ENCODE measurements around the gene SYT7.

SYT7 gene

GRCh38 chr11:61513143-61513765, 67.6 kb downstream of the SYT7 start:
- peak; percentile 94 for DNase-seq

- DNase-seq = peak; percentile 87
These were observed 68.4 kb downstream of the SYT7 start for GRCh38 chr11:61512435-61512834.

GRCh38 chr11:61511383-61511782, 69.5 kb downstream of the SYT7 start:
- DNase-seq = no peak

- DNase-seq = no peak
These were observed 69.9 kb downstream of the SYT7 start for GRCh38 chr11:61510974-61511373.

GRCh38 chr11:61510166-61510919, 70.5 kb downstream of the SYT7 start:
- DNase-seq = no peak

GRCh38 chr11:61509043-61510029, 71.5 kb downstream of the SYT7 start:
- peak; percentile 92 for DNase-seq

GRCh38 chr11:61507962-61508861, 72.7 kb downstream of the SYT7 start, which contains the start of gene LRRC10B:
LRRC10B (plus strand) TSS chr11:61508749; CDS start chr11:61508999, 250 bp downstream.
- peak; percentile 86 for DNase-seq

- DNase-seq = no peak
These were observed 73.7 kb downstream of the SYT7 start for GRCh38 chr11:61507012-61507768.

- DNase-seq = no peak
These were observed 75.2 kb downstream of the SYT7 start for GRCh38 chr11:61505640-61506155.

- no peak for DNase-seq
These were observed 75.8 kb downstream of the SYT7 start for GRCh38 chr11:61505106-61505505.

GRCh38 chr11:61503135-61503770, 77.6 kb downstream of the SYT7 start:
- DNase-seq = no peak

- DNase-seq = no peak
These were observed 78.4 kb downstream of the SYT7 start for GRCh38 chr11:61502522-61502921.

- no peak for DNase-seq
These were observed 80.9 kb downstream of the SYT7 start for GRCh38 chr11:61499816-61500491.

- no peak for DNase-seq
These were observed 82.0 kb downstream of the SYT7 start for GRCh38 chr11:61498767-61499341.

GRCh38 chr11:61497876-61498275, 83.0 kb downstream of the SYT7 start:
- DNase-seq = no peak

GRCh38 chr11:61497473-61497872, 83.4 kb downstream of the SYT7 start:
- DNase-seq = no peak

GRCh38 chr11:61496602-61497400, 84.1 kb downstream of the SYT7 start:
- DNase-seq = no peak

- peak; percentile 82 for DNase-seq
These were observed 84.9 kb downstream of the SYT7 start for GRCh38 chr11:61495801-61496601.
